Activated CD8-positive, alpha-beta T cell treated with anti-CD3 and anti-CD28 coated beads, Interleukin-2, amount 10 ng/mL, durations not matched to agents 7 days and 5 days (primary cell): ENCODE measurements around the gene TRIM42. TPM values are rescaled to one million over a fixed set of nuclear protein-coding genes. Genes with fewer than 3 reads are reported as not detected.

Experiments used
- ATAC-seq: fragments of 150-1000 bp; cut with Tn5 transposase; one replicate; pipeline ENCODE4 v1.10.0; 2021; ENCODE audit warnings: moderate library complexity
- CTCF ChIA-PET: fragments of 350-600 bp; sonication (Branson Sonifier 250); formaldehyde crosslinking; loops from one replicate; lab custom pipeline; 2021; ENCODE audit warnings: antibody characterized with exemption; lab: Charles Lee
- POLR2A ChIA-PET: fragments of 350-600 bp; sonication (Branson Sonifier 250); formaldehyde crosslinking; loops from one replicate; lab custom pipeline; 2021; ENCODE audit warnings: antibody characterized with exemption; lab: Charles Lee
- DNase-seq: peaks from one replicate; pipeline ENCODE4 v3.0.0-alpha.2; 2020
- H3K27ac Mint-ChIP-seq: one replicate; pipeline ENCODE4 v1.8.0; 2021; ENCODE audit warnings: mild to moderate bottlenecking, mixed read lengths
- H3K27me3 Mint-ChIP-seq: one replicate; pipeline ENCODE4 v1.8.0; 2021; ENCODE audit warnings: low read depth, mixed read lengths
- H3K36me3 Mint-ChIP-seq: one replicate; pipeline ENCODE4 v1.8.0; 2021; ENCODE audit warnings: low read depth, mixed read lengths
- H3K4me1 Mint-ChIP-seq: one replicate; pipeline ENCODE4 v1.8.0; 2021; ENCODE audit warnings: low read depth, mixed read lengths
- H3K4me3 Mint-ChIP-seq: one replicate; pipeline ENCODE4 v1.8.0; 2021; ENCODE audit warnings: mild to moderate bottlenecking, mixed read lengths
- H3K9me3 Mint-ChIP-seq: one replicate; pipeline ENCODE4 v1.8.0; 2022; ENCODE audit warnings: mixed read lengths; ENCODE audit not compliant: insufficient read depth
- total RNA-seq, 2 experiments: library from RNA; stranded (reverse); gene quantifications; one replicate each; pipeline ENCODE4 v1.2.3, GENCODE V29; 2021

The TRIM42 gene
- total RNA-seq, 2 experiments from 2014 or later = not detected

GRCh38 chr3:140712301-140712700 is 34.4 kb downstream of the TRIM42 start:
- H3K4me3 Mint-ChIP-seq = no peak overlapping the region
- CTCF ChIA-PET = no interaction called here
- DNase-seq (no peak), ATAC-seq (no peak)
- peaks cover 25% of the 10 kb centered on the region for H3K4me1 Mint-ChIP-seq
- POLR2A ChIA-PET = interaction anchor here (0.5 kb wide), 1 partner anchor 104 kb away, joined by 4 read pairs; no protein-coding TSS in a partner anchor
- H3K27ac Mint-ChIP-seq = no peak overlapping the region
- no peaks in the 10 kb centered on the region for H3K9me3 Mint-ChIP-seq
- H3K27me3 Mint-ChIP-seq = peaks cover 3% of the 10 kb centered on the region
- H3K36me3 Mint-ChIP-seq = no peaks in the 10 kb centered on the region

- DNase-seq (no peak), ATAC-seq (no peak)
- Mint-ChIP-seq H3K36me3 (no peaks in the 10 kb centered on the region), H3K4me3 (no peak overlapping the region), H3K27me3 (peaks cover 3% of the 10 kb centered on the region), H3K9me3 (no peaks in the 10 kb centered on the region), H3K27ac (no peak overlapping the region), H3K4me1 (peaks cover 25% of the 10 kb centered on the region)
- ChIA-PET CTCF (no interaction called here), POLR2A (no interaction called here)
Measured at GRCh38 chr3:140715035-140715434, 37.2 kb downstream of the TRIM42 start.

- Mint-ChIP-seq H3K9me3 (no peaks in the 10 kb centered on the region), H3K27ac (no peak overlapping the region), H3K27me3 (peaks cover 3% of the 10 kb centered on the region), H3K36me3 (no peaks in the 10 kb centered on the region), H3K4me1 (peaks cover 15% of the 10 kb centered on the region), H3K4me3 (no peak overlapping the region)
- ChIA-PET CTCF (no interaction called here), POLR2A (no interaction called here)
- ATAC-seq = no peak
- DNase-seq = no peak
Measured at GRCh38 chr3:140717921-140718320, 40.1 kb downstream of the TRIM42 start.

- no peak overlapping the region for H3K27ac Mint-ChIP-seq
- POLR2A ChIA-PET = no interaction called here
- peaks cover 11% of the 10 kb centered on the region for H3K4me1 Mint-ChIP-seq
Measured at GRCh38 chr3:140719841-140720614, 42.2 kb downstream of the TRIM42 start.

DNA sequence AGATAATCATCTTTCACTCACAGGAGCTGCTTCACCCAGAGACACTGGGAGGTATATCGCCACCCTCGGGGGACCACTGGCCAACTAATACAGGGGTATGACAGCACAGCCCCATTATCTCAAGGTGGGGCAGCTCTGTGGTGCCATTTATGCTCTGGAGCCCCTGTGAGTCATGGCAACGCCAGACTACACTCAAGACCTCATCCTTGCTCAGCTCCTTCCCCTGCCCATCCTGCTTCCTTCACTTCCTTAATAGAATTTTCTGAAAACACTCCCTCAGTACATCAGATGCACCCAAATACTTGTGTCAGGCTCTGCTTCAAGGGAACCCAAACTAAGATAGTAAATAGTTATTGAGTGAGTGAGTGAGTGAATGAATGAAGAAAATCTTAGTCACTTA is 45.7 kb downstream of the TRIM42 start:
- DNase-seq (no peak), ATAC-seq (no peak)
- no peak overlapping the region for H3K27ac Mint-ChIP-seq
- H3K27me3 Mint-ChIP-seq = peaks cover 2% of the 10 kb centered on the region
- H3K4me1 Mint-ChIP-seq = peaks cover 16% of the 10 kb centered on the region
- no peaks in the 10 kb centered on the region for H3K9me3 Mint-ChIP-seq
- H3K4me3 Mint-ChIP-seq = no peak overlapping the region
- CTCF ChIA-PET = no interaction called here
- no peaks in the 10 kb centered on the region for H3K36me3 Mint-ChIP-seq
- POLR2A ChIA-PET = no interaction called here

More at GRCh38 chr3:140719841-140720614, 42.2 kb downstream of the TRIM42 start:
- Mint-ChIP-seq H3K36me3 (no peaks in the 10 kb centered on the region), H3K27me3 (peaks cover 2% of the 10 kb centered on the region), H3K9me3 (no peaks in the 10 kb centered on the region), H3K4me3 (no peak overlapping the region)
- DNase-seq (no peak), ATAC-seq (no peak)
- CTCF ChIA-PET = no interaction called here

DNA sequence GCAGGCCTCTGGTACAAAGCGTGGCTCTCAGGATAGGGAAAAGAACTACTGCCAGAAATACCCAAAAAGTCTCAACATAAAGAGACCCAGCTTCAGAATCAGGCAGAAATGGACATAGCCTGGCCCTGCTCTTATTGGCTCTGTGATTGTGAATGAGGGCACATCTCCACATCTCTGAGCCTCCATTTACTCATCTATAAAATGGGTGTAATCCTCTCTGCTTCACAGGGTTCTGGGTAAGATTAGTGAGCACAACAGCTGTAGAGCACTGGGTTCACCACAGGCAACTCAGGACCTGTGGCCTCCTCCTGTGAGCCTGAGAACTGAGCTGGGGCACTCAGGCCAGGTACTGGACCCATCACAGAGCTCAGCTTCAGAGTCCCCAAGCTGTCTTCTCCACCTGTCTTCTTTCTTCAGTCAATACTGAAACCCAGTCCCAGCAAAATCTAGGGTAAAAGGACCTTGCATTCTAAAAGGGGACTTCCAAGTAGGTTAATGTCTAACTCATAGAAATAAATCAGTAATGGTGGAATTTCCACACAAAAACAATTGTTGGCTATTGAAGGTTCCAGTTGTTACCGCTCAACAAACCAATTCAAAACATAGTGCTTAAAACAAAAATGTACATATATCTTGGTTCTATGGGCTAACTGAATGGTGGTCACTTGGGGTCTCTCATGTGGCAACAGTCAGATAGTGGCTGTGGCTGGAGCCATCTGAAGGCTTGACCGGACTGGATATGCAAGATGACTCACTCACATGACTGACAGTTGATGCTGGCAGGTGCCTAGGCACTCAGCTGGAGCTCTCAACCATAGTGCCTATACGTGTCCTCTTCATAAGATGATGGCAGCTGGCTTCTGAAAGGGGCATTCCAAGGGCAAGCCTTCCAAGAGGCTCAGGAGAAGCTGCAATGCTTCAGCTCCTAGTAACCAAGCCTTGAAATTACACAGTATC is 47.3 kb downstream of the TRIM42 start:
- ChIA-PET POLR2A (no interaction called here), CTCF (no interaction called here)
- H3K36me3 Mint-ChIP-seq = no peaks in the 10 kb centered on the region
- no peaks in the 10 kb centered on the region for H3K9me3 Mint-ChIP-seq
- H3K27ac Mint-ChIP-seq = no peak overlapping the region
- DNase-seq = no peak
- H3K4me1 Mint-ChIP-seq = peaks cover 16% of the 10 kb centered on the region
- H3K27me3 Mint-ChIP-seq = peaks cover 2% of the 10 kb centered on the region
- no peak overlapping the region for H3K4me3 Mint-ChIP-seq
- no peak for ATAC-seq

DNA sequence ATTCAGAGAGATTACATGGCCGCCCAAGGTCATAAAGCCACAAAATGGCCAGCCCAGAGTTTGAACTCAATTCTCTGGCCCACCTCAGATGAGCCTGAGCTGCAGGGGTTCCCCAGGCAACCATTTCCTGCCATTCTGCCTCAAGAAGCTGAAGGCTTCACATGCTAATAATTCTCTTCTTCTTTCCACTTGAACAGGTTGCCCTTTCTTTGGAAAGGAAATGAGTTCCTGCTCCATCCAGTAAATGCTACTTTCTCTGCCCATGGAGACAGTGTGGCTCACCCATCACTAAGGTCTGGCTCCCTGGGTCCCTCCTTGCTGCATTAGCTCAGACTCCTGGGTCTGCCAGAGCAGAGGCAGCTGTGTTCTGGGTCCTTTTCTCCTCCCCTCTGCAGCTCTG is 48.2 kb downstream of the TRIM42 start:
- POLR2A ChIA-PET = no interaction called here
- DNase-seq (no peak), ATAC-seq (no peak)
- no peak overlapping the region for H3K27ac Mint-ChIP-seq
- H3K4me1 Mint-ChIP-seq = peaks cover 16% of the 10 kb centered on the region
- H3K4me3 Mint-ChIP-seq = no peak overlapping the region
- H3K9me3 Mint-ChIP-seq = no peaks in the 10 kb centered on the region
- H3K27me3 Mint-ChIP-seq = peaks cover 7% of the 10 kb centered on the region
- no peaks in the 10 kb centered on the region for H3K36me3 Mint-ChIP-seq
- CTCF ChIA-PET = no interaction called here

- POLR2A ChIA-PET = no interaction called here
- Mint-ChIP-seq H3K27ac (no peak overlapping the region), H3K9me3 (no peaks in the 10 kb centered on the region), H3K36me3 (no peaks in the 10 kb centered on the region), H3K4me3 (no peak overlapping the region), H3K4me1 (peaks cover 30% of the 10 kb centered on the region), H3K27me3 (peaks cover 5% of the 10 kb centered on the region)
- DNase-seq = no peak
- ATAC-seq = no peak
- CTCF ChIA-PET = no interaction called here
Measured at GRCh38 chr3:140727886-140728285, 50.0 kb downstream of the TRIM42 start.

DNA sequence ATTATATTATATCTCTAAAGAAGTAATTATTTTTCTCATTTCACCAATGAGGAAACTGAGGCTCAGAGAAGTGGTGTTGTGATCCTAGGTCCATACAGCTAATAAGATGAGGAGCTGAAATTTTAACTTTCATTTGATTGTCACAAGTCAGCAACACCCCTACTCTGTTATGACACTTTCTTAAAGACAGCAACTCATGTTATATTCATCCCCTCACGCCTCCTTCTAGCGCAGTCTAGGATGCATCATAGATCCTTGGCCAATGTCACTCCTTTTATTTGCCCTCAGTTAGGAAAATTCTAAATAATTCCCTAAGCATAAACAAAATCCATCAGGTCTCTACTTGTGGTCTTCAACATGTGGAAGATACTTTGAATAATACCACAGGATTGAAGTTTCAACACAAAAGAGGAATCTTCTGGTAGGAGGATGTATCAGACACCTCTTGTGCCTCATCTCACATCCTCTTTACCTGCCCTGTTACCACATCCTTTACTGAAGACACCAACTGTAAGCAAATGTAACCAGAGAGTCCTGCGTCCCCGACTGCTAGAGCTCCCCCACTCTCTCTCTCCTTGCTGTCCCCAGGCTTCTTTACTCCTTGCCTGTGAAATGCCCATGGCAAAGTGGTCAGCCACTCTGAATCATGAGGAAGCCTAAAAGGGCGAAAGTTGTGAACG is 53.7 kb downstream of the TRIM42 start:
- peak; percentile 79 for ATAC-seq
- CTCF ChIA-PET = no interaction called here

DNA sequence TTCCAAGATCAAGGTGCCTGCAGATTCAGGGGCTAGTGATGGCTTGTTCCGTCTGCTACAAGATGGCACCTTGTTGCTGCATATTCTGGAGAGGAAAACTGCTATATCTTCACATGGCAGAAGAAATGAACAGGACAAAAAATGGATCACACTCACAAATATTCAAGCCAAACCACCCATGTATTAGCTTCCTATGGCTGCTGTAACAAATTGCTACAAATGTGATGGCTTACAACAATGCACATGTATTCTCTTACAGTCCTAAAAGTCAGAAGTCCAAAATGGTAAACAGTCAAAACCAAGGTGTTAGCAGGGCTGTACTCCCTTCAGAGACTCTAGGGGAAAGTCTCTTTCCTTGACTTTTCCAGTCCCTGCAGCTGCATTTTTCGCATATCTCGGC is 55.8 kb downstream of the TRIM42 start:
- Mint-ChIP-seq H3K36me3 (no peaks in the 10 kb centered on the region), H3K27me3 (peaks cover 15% of the 10 kb centered on the region), H3K4me3 (no peak overlapping the region), H3K9me3 (no peaks in the 10 kb centered on the region), H3K4me1 (peaks cover 14% of the 10 kb centered on the region), H3K27ac (no peak overlapping the region)
- DNase-seq (no peak), ATAC-seq (no peak)
- ChIA-PET POLR2A (no interaction called here), CTCF (interaction anchor here (0.8 kb wide), 1 partner anchor 94 kb away, joined by 3 read pairs; no protein-coding TSS in a partner anchor)

More for the DNA sequence above, 53.7 kb downstream of the TRIM42 start:
- peak; percentile 38 for DNase-seq
- POLR2A ChIA-PET = no interaction called here
- no peak overlapping the region for H3K27ac Mint-ChIP-seq
- peaks cover 22% of the 10 kb centered on the region for H3K4me1 Mint-ChIP-seq
- H3K9me3 Mint-ChIP-seq = no peaks in the 10 kb centered on the region
- H3K4me3 Mint-ChIP-seq = no peak overlapping the region
- no peaks in the 10 kb centered on the region for H3K36me3 Mint-ChIP-seq
- peaks cover 10% of the 10 kb centered on the region for H3K27me3 Mint-ChIP-seq

GRCh38 chr3:140736863-140737460 is 59.1 kb downstream of the TRIM42 start:
- no peaks in the 10 kb centered on the region for H3K9me3 Mint-ChIP-seq
- peak; percentile 30 for DNase-seq
- peaks cover 8% of the 10 kb centered on the region for H3K4me1 Mint-ChIP-seq
- H3K27me3 Mint-ChIP-seq = peaks cover 13% of the 10 kb centered on the region
- H3K27ac Mint-ChIP-seq = no peak overlapping the region
- H3K4me3 Mint-ChIP-seq = no peak overlapping the region
- ChIA-PET CTCF (no interaction called here), POLR2A (no interaction called here)
- no peak for ATAC-seq
- no peaks in the 10 kb centered on the region for H3K36me3 Mint-ChIP-seq
